Stimulated activated CD4-positive, alpha-beta T cell treated with anti-CD3 and anti-CD28 coated beads, Interleukin-4, amount 100 ng/mL, for 4 hours (primary cell): ENCODE measurements around the gene IL32.
A peak's percentile ranks its signal among the peaks of the same experiment; 100 is the strongest.
"Not testable (repeated sequence)": the region's sequence is repeated elsewhere in the genome, so short reads cannot be mapped to it uniquely, and the experiment has no call there.

Experiments used
- DNase-seq, 2 experiments: peaks; one replicate each; pipeline ENCODE4 v3.0.0-alpha.2; 2020

The IL32 gene

GRCh38 chr16:3072148-3072547 is 6.7 kb downstream of the IL32 start:
- DNase-seq = not testable (repeated sequence)

GRCh38 chr16:3072576-3073263 is 7.3 kb downstream of the IL32 start:
- DNase-seq = not testable (repeated sequence)

GRCh38 chr16:3073448-3073847 is 8.0 kb downstream of the IL32 start:
- DNase-seq = no peak

- peak; percentile 50 to 70 for DNase-seq
Measured at GRCh38 chr16:3074860-3075522, 9.6 kb downstream of the IL32 start.

- no peak for DNase-seq
Measured at GRCh38 chr16:3075523-3075915, 10.1 kb downstream of the IL32 start.

- not testable (repeated sequence) for DNase-seq
Measured at GRCh38 chr16:3075946-3076345, 10.5 kb downstream of the IL32 start.

- DNase-seq = no peak
Measured at GRCh38 chr16:3076577-3076976, 11.1 kb downstream of the IL32 start.

GRCh38 chr16:3080024-3080423 is 14.6 kb downstream of the IL32 start:
- DNase-seq = no peak

GRCh38 chr16:3081957-3082356 is 16.5 kb downstream of the IL32 start:
- DNase-seq = not testable (repeated sequence)

- DNase-seq = not testable (repeated sequence)
Measured at GRCh38 chr16:3083408-3083807, 18.0 kb downstream of the IL32 start.

- DNase-seq = no peak
Measured at GRCh38 chr16:3084491-3084890, 19.1 kb downstream of the IL32 start.

- DNase-seq = no peak
Measured at GRCh38 chr16:3084969-3085670, 19.7 kb downstream of the IL32 start.

GRCh38 chr16:3085868-3086595 is 20.6 kb downstream of the IL32 start:
- no peak for DNase-seq

- no peak for DNase-seq
Measured at GRCh38 chr16:3086596-3087242, 21.3 kb downstream of the IL32 start.

- no peak for DNase-seq
Measured at GRCh38 chr16:3087243-3088235, 22.1 kb downstream of the IL32 start.

- DNase-seq = no peak
Measured at GRCh38 chr16:3088450-3088849, 23.0 kb downstream of the IL32 start.

GRCh38 chr16:3088925-3089716 is 23.7 kb downstream of the IL32 start:
- DNase-seq = no peak

- no peak for DNase-seq
Measured at GRCh38 chr16:3089717-3090592, 24.5 kb downstream of the IL32 start.

- DNase-seq = no peak
Measured at GRCh38 chr16:3091551-3091950, 26.1 kb downstream of the IL32 start.
